Lung (tissue), 12 donors: Measurements from ENCODE around the gene DZIP1L. TPM values are rescaled to one million over a fixed set of nuclear protein-coding genes. Genes with fewer than 3 reads are reported as not detected.

ENCODE experiments used
- ATAC-seq: fragments of 200-7000 bp; cut with Tn5 transposase; one replicate; pipeline ENCODE4 v1.9.1; 2020; ENCODE audit warnings: moderate number of reproducible peaks; ENCODE audit not compliant: insufficient read depth, low FRiP score
- DNase-seq, 3 donors: peaks; one replicate each; pipeline ENCODE4 v3.0.0-alpha.2; 2013 to 2017
- H3K27ac ChIP-seq, 2 donors: one replicate each; pipeline ENCODE4 v1.5.1; 2013; ENCODE audit warnings: mild to moderate bottlenecking in 2 of 2, moderate library complexity in 2 of 2, control low read depth in 1 of 2, inconsistent platforms in 1 of 2, low read depth in 1 of 2, low read length in 1 of 2
- H3K27me3 ChIP-seq, 3 donors: one replicate each; pipeline ENCODE4 v1.5.1; 2013; ENCODE audit warnings: low read length in 2 of 3; ENCODE audit not compliant: control insufficient read depth in 3 of 3, insufficient read depth in 3 of 3
- H3K36me3 ChIP-seq, 4 donors: one replicate each; pipeline ENCODE4 v1.5.1; 2013; ENCODE audit warnings: low read length in 4 of 4, mild to moderate bottlenecking in 1 of 4, moderate library complexity in 1 of 4; ENCODE audit not compliant: control insufficient read depth in 4 of 4, insufficient read depth in 4 of 4
- H3K4me1 ChIP-seq, 5 donors: one replicate each; pipeline ENCODE4 v1.5.1; 2013; ENCODE audit warnings: low read length in 5 of 5, mild to moderate bottlenecking in 2 of 5, moderate library complexity in 1 of 5; ENCODE audit not compliant: control insufficient read depth in 5 of 5, insufficient read depth in 5 of 5
- H3K4me3 ChIP-seq: one replicate; pipeline ENCODE4 v1.5.1; 2013; ENCODE audit warnings: mild to moderate bottlenecking, control low read depth, moderate library complexity
- H3K9ac ChIP-seq, 2 donors: one replicate each; pipeline ENCODE4 v1.5.1; 2013; ENCODE audit warnings: low read length in 2 of 2, control low read depth in 1 of 2; ENCODE audit not compliant: insufficient read depth in 1 of 2
- H3K9me3 ChIP-seq, 4 donors: one replicate each; pipeline ENCODE4 v1.5.1; 2013; ENCODE audit warnings: low read length in 3 of 4, mild to moderate bottlenecking in 1 of 4, moderate library complexity in 1 of 4; ENCODE audit not compliant: control insufficient read depth in 4 of 4, insufficient read depth in 3 of 4
- whole genome bisulfite sequencing, 2 donors: extraction: QIAGEN DNeasy Blood & Tissue Kit; methylation state at CpG; one replicate each; pipeline ENCODE4 v1.1.7; 2013; 5-methylcytosine and 5-hydroxymethylcytosine counted together
- polyA plus RNA-seq, 2 donors: library from polyadenylated mRNA; stranded (reverse); fragments of 200-250 nt; gene quantifications; one replicate each; pipeline ENCODE4 v1.2.1, GENCODE V29; 2013
- total RNA-seq, 2 donors: library from RNA; depleted of rRNA in 1 of 2; stranded (reverse); fragments of >200 nt in 1 of 2; gene quantifications; one replicate each; pipeline ENCODE4 v1.2.1, GENCODE V29; 2014 to 2021
- TF ChIP-seq, protein P1 (sequence below): IDR thresholded peaks from 2 replicates; pipeline ENCODE4 v1.5.1; 2012; ENCODE audit warnings: mild to moderate bottlenecking; ENCODE audit errors: control extremely low read depth, extremely low read depth
- donor health status: control.
- donor health status: control.
- donor health status: Bipolar disorder and iron deficiency.
- donor health status: healthy.
- donor health status: DM: yes; HTN: yes; CAD: no.

The DZIP1L gene
- total and polyA plus RNA-seq, 4 donors, result 4.1 to 40.0 (median 17.1) TPM

DNA sequence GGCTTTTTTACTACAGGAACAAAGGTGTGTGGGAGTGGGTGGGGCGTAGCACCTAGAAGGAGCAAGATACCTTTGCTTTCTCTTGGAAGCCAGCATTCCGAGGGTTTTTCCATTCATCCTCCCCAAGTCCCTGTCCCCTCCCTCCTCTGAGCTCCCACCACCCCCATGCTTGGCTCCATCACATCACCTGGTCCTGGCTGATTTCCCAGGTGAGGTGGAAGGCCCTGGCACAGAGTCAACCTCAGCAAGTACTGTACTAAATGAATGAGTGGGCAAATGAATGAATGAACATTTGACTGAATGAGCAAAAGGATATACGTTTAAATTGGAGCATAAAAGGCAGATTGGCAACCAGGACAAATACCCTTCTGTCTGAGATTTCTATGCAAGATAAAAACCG is 45.4 kb downstream of the DZIP1L start:
- H3K27ac ChIP-seq, result no peak overlapping the region
- peaks cover 0 to 24% (median 18%) of the 10 kb centered on the region in 4 donors for H3K36me3 ChIP-seq
- no peak overlapping the region for H3K4me3 ChIP-seq
- no peak for ATAC-seq
- H3K4me1 ChIP-seq, result no peaks in the 10 kb centered on the region
- no peaks in the 10 kb centered on the region for H3K27me3 ChIP-seq
- no peak overlapping the region for H3K9ac ChIP-seq
- TF ChIP-seq, protein P1, sequence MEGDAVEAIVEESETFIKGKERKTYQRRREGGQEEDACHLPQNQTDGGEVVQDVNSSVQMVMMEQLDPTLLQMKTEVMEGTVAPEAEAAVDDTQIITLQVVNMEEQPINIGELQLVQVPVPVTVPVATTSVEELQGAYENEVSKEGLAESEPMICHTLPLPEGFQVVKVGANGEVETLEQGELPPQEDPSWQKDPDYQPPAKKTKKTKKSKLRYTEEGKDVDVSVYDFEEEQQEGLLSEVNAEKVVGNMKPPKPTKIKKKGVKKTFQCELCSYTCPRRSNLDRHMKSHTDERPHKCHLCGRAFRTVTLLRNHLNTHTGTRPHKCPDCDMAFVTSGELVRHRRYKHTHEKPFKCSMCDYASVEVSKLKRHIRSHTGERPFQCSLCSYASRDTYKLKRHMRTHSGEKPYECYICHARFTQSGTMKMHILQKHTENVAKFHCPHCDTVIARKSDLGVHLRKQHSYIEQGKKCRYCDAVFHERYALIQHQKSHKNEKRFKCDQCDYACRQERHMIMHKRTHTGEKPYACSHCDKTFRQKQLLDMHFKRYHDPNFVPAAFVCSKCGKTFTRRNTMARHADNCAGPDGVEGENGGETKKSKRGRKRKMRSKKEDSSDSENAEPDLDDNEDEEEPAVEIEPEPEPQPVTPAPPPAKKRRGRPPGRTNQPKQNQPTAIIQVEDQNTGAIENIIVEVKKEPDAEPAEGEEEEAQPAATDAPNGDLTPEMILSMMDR, result no peak
- H3K9me3 ChIP-seq, result peaks cover 0 to 1% (median 0%) of the 10 kb centered on the region in 4 donors
- WGBS, 2 donors, result 89 to 96% methylated on average over 4 of the region's 4 CpGs
- DNase-seq, result no peak

DNA sequence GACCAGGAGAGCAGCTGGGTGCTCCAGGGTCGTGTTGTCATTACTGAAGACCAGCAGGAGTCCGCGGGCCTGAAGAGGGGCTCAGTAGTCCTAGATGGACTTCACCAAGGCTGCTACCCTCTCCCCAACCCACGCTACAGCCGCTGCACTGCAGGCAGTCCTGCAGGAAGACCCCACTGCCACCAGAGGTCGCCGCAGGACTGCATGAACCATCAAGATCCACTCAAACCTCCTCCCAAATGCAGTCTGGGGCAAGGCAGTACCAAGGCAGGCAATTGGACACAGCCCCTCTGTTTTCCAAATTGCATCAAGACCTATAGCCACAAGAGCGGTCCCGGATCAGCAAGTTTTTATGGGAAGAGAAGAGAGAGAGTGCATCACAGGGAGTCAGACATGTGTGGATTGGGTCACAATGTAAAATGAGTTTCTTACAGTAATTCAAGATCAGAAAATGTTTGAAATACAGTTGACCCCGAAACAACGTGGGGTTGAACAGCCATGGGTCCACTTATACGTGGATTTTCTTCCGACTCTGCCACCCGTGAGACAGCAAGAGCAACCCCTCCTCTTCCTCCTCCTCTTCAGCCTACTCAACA is 46.7 kb downstream of the DZIP1L start:
- H3K27ac ChIP-seq, result no peak overlapping the region
- DNase-seq, result peak; percentile 79 to 83 (median 83)
- TF ChIP-seq, protein P1, result peak; percentile 92
- no peak overlapping the region for H3K4me3 ChIP-seq
- no peak overlapping the region for H3K9ac ChIP-seq
- H3K9me3 ChIP-seq, result peaks cover 0 to 1% (median 0%) of the 10 kb centered on the region in 4 donors
- H3K27me3 ChIP-seq, result no peaks in the 10 kb centered on the region
- peak; percentile 87 for ATAC-seq
- H3K36me3 ChIP-seq, result peaks cover 0 to 26% (median 18%) of the 10 kb centered on the region in 4 donors
- H3K4me1 ChIP-seq, result no peaks in the 10 kb centered on the region
- WGBS, 2 donors, result 28 to 30% methylated on average over 14 of the region's 14 CpGs

DNA sequence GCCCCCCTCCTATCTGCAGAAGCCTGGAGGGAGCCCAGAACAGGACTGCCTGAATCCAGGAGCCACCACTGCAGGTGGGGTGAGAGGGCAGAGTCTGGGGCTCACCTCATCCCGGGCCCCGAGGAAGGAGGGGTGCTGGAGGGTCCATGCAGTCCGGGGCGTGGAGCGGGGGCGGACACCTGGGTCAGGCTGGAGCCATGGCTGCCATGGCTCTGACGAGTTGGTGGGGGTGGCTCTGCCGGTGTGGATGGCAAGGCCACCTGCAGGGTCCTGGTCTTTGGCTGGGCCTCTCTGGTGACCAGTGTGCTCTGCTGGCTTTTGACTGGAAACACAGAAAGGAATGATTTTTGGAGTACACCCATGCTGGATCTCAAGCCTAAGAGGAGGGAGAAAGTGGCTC is 47.4 kb downstream of the DZIP1L start:
- ATAC-seq (no peak), DNase-seq (no peak)
- Histone ChIP-seq H3K4me3 (no peak overlapping the region), H3K27ac (no peak overlapping the region), H3K36me3 (peaks cover 0 to 29% (median 17%) of the 10 kb centered on the region in 4 donors), H3K27me3 (no peaks in the 10 kb centered on the region), H3K9ac (no peak overlapping the region), H3K9me3 (peaks cover 0 to 1% (median 0%) of the 10 kb centered on the region in 4 donors), H3K4me1 (no peaks in the 10 kb centered on the region)
- WGBS, 2 donors, result 80 to 85% methylated on average over 8 of the region's 8 CpGs
- TF ChIP-seq, protein P1, result no peak
